PC-3 (cell line): ENCODE measurements around the gene AGPAT4.

Experiments
- EZH2 ChIP-seq: fragments of 300-600 bp; sonication (generic); IDR thresholded peaks from one replicate; pipeline ENCODE4 v1.6.1; 2017; ENCODE audit warnings: antibody characterized with exemption, mild to moderate bottlenecking, low read length; ENCODE audit not compliant: unreplicated experiment
- EZH2phosphoT487 ChIP-seq: fragments of 300-600 bp; sonication (generic); IDR thresholded peaks from 2 replicates; pipeline ENCODE4 v1.6.1; 2018; ENCODE audit warnings: mild to moderate bottlenecking, antibody characterized with exemption, low read length, borderline replicate concordance

- TF ChIP-seq EZH2 (no peak), EZH2phosphoT487 (no peak)
These were observed 16.9 kb upstream of the AGPAT4 start for GRCh38 chr6:161290751-161291150.
